Ishikawa (cell line): Measurements from ENCODE around the gene PLEKHA5.

ENCODE experiments used
- CEBPB ChIP-seq: IDR thresholded peaks from 2 replicates; pipeline ENCODE4 v1.6.1; 2012
- CREB1 ChIP-seq: IDR thresholded peaks from 2 replicates; pipeline ENCODE4 v1.6.1; 2012; ENCODE audit warnings: low read depth
- EGR1 ChIP-seq: IDR thresholded peaks from 2 replicates; pipeline ENCODE4 v1.6.1; 2012
- EP300 ChIP-seq: IDR thresholded peaks from 2 replicates; pipeline ENCODE4 v1.6.1; 2012; ENCODE audit warnings: borderline replicate concordance
- FOXM1 ChIP-seq: IDR thresholded peaks from 2 replicates; pipeline ENCODE4 v1.6.1; 2012; ENCODE audit warnings: low read depth, borderline replicate concordance
- NFIC ChIP-seq: IDR thresholded peaks from 2 replicates; pipeline ENCODE4 v1.6.1; 2012
- RAD21 ChIP-seq: IDR thresholded peaks from 2 replicates; pipeline ENCODE4 v1.6.1; 2012; ENCODE audit warnings: low read depth
- REST ChIP-seq: IDR thresholded peaks from 2 replicates; pipeline ENCODE4 v1.6.1; 2012; ENCODE audit warnings: low read depth, mild to moderate bottlenecking
- TAF1 ChIP-seq: IDR thresholded peaks from 2 replicates; pipeline ENCODE4 v1.6.1; 2012; ENCODE audit warnings: low read depth, mild to moderate bottlenecking
- TCF12 ChIP-seq: IDR thresholded peaks from 2 replicates; pipeline ENCODE4 v1.6.1; 2012; ENCODE audit warnings: low read depth
- TEAD4 ChIP-seq: IDR thresholded peaks from 2 replicates; pipeline ENCODE4 v1.6.1; 2012
- YY1 ChIP-seq: IDR thresholded peaks from 2 replicates; pipeline ENCODE4 v1.6.1; 2012; ENCODE audit warnings: low read depth
- ZBTB7A ChIP-seq: IDR thresholded peaks from 2 replicates; pipeline ENCODE4 v1.6.1; 2012; ENCODE audit warnings: low read depth
- TF ChIP-seq, protein P1 (sequence below): IDR thresholded peaks from 2 replicates; pipeline ENCODE4 v1.6.1; 2012
- TF ChIP-seq, protein P2 (sequence below): IDR thresholded peaks from 2 replicates; pipeline ENCODE4 v1.6.1; 2012

The PLEKHA5 gene

GRCh38 chr12:19245106-19245505 lies 115.6 kb downstream of the PLEKHA5 start:
- TF ChIP-seq YY1 (no peak), NFIC (no peak), CEBPB (no peak), TAF1 (no peak), CREB1 (no peak), EGR1 (no peak), ZBTB7A (no peak)
- TF ChIP-seq, protein P1, sequence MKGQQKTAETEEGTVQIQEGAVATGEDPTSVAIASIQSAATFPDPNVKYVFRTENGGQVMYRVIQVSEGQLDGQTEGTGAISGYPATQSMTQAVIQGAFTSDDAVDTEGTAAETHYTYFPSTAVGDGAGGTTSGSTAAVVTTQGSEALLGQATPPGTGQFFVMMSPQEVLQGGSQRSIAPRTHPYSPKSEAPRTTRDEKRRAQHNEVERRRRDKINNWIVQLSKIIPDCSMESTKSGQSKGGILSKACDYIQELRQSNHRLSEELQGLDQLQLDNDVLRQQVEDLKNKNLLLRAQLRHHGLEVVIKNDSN = no peak

DNA sequence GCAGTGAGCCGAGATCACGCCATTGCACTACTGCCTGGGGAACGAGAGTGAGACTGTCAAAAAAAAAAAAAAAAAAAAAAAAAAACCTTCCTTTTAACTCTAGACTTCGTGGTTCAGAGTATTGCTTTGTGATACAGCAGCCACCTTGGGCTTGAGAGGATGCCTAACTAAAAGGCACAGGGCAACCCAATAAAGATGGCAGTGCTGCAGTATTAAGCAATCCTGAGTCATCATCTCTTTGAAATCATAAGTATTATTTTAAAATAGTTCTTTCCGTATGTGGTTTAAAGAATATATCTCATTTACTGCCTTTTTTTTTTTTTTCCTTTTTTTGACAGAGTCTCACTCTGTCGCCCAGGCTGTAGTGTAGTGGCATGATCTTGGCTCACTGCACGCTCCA lies 116.1 kb downstream of the PLEKHA5 start:
- TF ChIP-seq TCF12 = no peak
- TF ChIP-seq CREB1 = no peak
- TF ChIP-seq RAD21 = no peak
- TF ChIP-seq CEBPB = no peak
- TF ChIP-seq FOXM1 = no peak
- TF ChIP-seq, protein P2, sequence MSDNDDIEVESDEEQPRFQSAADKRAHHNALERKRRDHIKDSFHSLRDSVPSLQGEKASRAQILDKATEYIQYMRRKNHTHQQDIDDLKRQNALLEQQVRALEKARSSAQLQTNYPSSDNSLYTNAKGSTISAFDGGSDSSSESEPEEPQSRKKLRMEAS = no peak
- TF ChIP-seq TEAD4 = no peak
- no peak for TF ChIP-seq NFIC
- TF ChIP-seq, protein P1 = no peak
- TF ChIP-seq TAF1 = no peak
- TF ChIP-seq YY1 = no peak
- TF ChIP-seq ZBTB7A = no peak
- TF ChIP-seq REST = no peak
- no peak for TF ChIP-seq EP300
- no peak for TF ChIP-seq EGR1

- TF ChIP-seq RAD21 (no peak), CEBPB (no peak), ZBTB7A (no peak), FOXM1 (no peak), TCF12 (no peak), YY1 (no peak), NFIC (no peak), REST (no peak), TAF1 (no peak), EGR1 (no peak), CREB1 (no peak)
- TF ChIP-seq, protein P2 = no peak
- TF ChIP-seq, protein P1 = no peak
Measured at GRCh38 chr12:19246933-19247332, 117.4 kb downstream of the PLEKHA5 start.

- TF ChIP-seq FOXM1 (no peak), CEBPB (no peak), TCF12 (no peak), REST (no peak), EP300 (no peak), NFIC (no peak), CREB1 (no peak), EGR1 (no peak), YY1 (no peak), TAF1 (no peak), ZBTB7A (no peak)
- TF ChIP-seq, protein P2 = no peak
- TF ChIP-seq, protein P1 = no peak
Measured at GRCh38 chr12:19248929-19249602, 119.5 kb downstream of the PLEKHA5 start.
